H7 (cell line): Measurements from ENCODE around the gene TMEM121. TPM values are rescaled to one million over a fixed set of nuclear protein-coding genes. Genes with fewer than 3 reads are reported as not detected.

Experiments used
- total RNA-seq: library from RNA; depleted of rRNA; stranded (reverse); fragments of >200 nt; shearing (Covaris generic); gene quantifications from 2 replicates; pipeline ENCODE4 v1.2.3, GENCODE V29; 2014; rRNA removed

TMEM121 gene
- total RNA-seq, 1 experiment from 2014 or later: 0.80 TPM

Other genes starting within 250 kb of the TMEM121 start
- 18.5 and 24.6 TPM in 2 replicates for gene BRF1, start 225.6 kb upstream of the TMEM121 start, total RNA-seq
- 79.2 and 112 TPM in 2 replicates for gene PACS2, start 211.8 kb upstream of the TMEM121 start, total RNA-seq
- gene TEX22, start 128.0 kb upstream of the TMEM121 start, total RNA-seq: 0.42 and 1.1 TPM in 2 replicates
- 120 and 160 TPM in 2 replicates for gene MTA1, start 106.8 kb upstream of the TMEM121 start, total RNA-seq
- gene CRIP2, start 51.8 kb upstream of the TMEM121 start, total RNA-seq: 3.7 and 8.7 TPM in 2 replicates
- gene CRIP1, start 39.7 kb upstream of the TMEM121 start, total RNA-seq: 0.96 and 5.4 TPM in 2 replicates
- gene TEDC1, start 35.3 kb upstream of the TMEM121 start, total RNA-seq: 24.5 and 28.5 TPM in 2 replicates